Thymus (tissue), 11 donors: ENCODE data around the gene E2F7. TPM values are rescaled to one million over a fixed set of nuclear protein-coding genes. Genes with fewer than 3 reads are reported as not detected.

ENCODE experiments used
- DNase-seq, 9 donors: peaks; one replicate each; pipeline ENCODE4 v3.0.0-alpha.2; 2013; ENCODE audit warnings: low spot score in 9 of 9, low read depth in 6 of 9, missing footprints in 1 of 9
- H3K27ac ChIP-seq, 2 donors: one replicate each; pipeline ENCODE4 v1.5.1; 2013; ENCODE audit warnings: control low read depth in 1 of 2, low read depth in 1 of 2, low read length in 1 of 2, mild to moderate bottlenecking in 1 of 2, moderate library complexity in 1 of 2
- H3K27me3 ChIP-seq, 2 donors: one replicate each; pipeline ENCODE4 v1.5.1; 2013; ENCODE audit warnings: low read length in 1 of 2; ENCODE audit not compliant: control insufficient read depth in 2 of 2, insufficient read depth in 1 of 2
- H3K36me3 ChIP-seq, 2 donors: one replicate each; pipeline ENCODE4 v1.5.1; 2013; ENCODE audit warnings: low read length in 1 of 2, mild to moderate bottlenecking in 1 of 2, moderate library complexity in 1 of 2; ENCODE audit not compliant: control insufficient read depth in 2 of 2, insufficient read depth in 2 of 2
- H3K4me1 ChIP-seq, 2 donors: one replicate each; pipeline ENCODE4 v1.5.1; 2013; ENCODE audit warnings: low read length in 2 of 2; ENCODE audit not compliant: control insufficient read depth in 2 of 2, insufficient read depth in 2 of 2
- H3K4me3 ChIP-seq, 2 donors: one replicate each; pipeline ENCODE4 v1.5.1; 2013; ENCODE audit warnings: low read length in 2 of 2, control low read depth in 1 of 2, mild to moderate bottlenecking in 1 of 2
- H3K9me3 ChIP-seq, 2 donors: one replicate each; pipeline ENCODE4 v1.5.1; 2013; ENCODE audit warnings: low read length in 1 of 2, mild to moderate bottlenecking in 1 of 2; ENCODE audit not compliant: control insufficient read depth in 2 of 2, insufficient read depth in 1 of 2
- WGBS: extraction: QIAGEN DNeasy Blood & Tissue Kit; methylation state at CpG from one replicate; pipeline ENCODE4 v1.1.7; 2013; 5-methylcytosine and 5-hydroxymethylcytosine counted together
- polyA plus RNA-seq: library from polyadenylated mRNA; stranded (reverse); fragments of 200-250 nt; gene quantifications from one replicate; pipeline ENCODE4 v1.2.3, GENCODE V29; 2013
- total RNA-seq: library from RNA; stranded (reverse); fragments of 120-200 nt; gene quantifications from one replicate; pipeline ENCODE4 v1.2.4, GENCODE V29; 2013
- donor health status: healthy.

Gene E2F7
- total and polyA plus RNA-seq, 2 donors, result 0.80 to 4.4 TPM

- no peaks in the 10 kb centered on the region for H3K27me3 ChIP-seq
- H3K27ac ChIP-seq, result no peak overlapping the region
- no peaks in the 10 kb centered on the region for H3K36me3 ChIP-seq
- H3K4me3 ChIP-seq, result no peak overlapping the region
- DNase-seq, result no peak
- H3K4me1 ChIP-seq, result no peaks in the 10 kb centered on the region
- H3K9me3 ChIP-seq, result no peaks in the 10 kb centered on the region
- WGBS, result 70% methylated on average over 4 of the region's 4 CpGs
Measured at GRCh38 chr12:76998386-76998785, 67.0 kb downstream of the E2F7 start.

- Histone ChIP-seq H3K27ac (no peak overlapping the region), H3K36me3 (no peaks in the 10 kb centered on the region), H3K4me3 (no peak overlapping the region), H3K27me3 (no peaks in the 10 kb centered on the region), H3K9me3 (no peaks in the 10 kb centered on the region), H3K4me1 (no peaks in the 10 kb centered on the region)
- DNase-seq, result no peak
- WGBS, result 96% methylated on average over 4 of the region's 4 CpGs
Measured at GRCh38 chr12:76997011-76997780, 68.2 kb downstream of the E2F7 start.

- Histone ChIP-seq H3K27ac (no peak overlapping the region), H3K36me3 (no peaks in the 10 kb centered on the region), H3K27me3 (no peaks in the 10 kb centered on the region), H3K4me3 (no peak overlapping the region), H3K4me1 (no peaks in the 10 kb centered on the region), H3K9me3 (no peaks in the 10 kb centered on the region)
- 67% methylated on average over 1 of the region's 1 CpG for WGBS
- no peak for DNase-seq
Measured at GRCh38 chr12:76990716-76991115, 74.7 kb downstream of the E2F7 start.

GRCh38 chr12:76984566-76984965 is 80.8 kb downstream of the E2F7 start:
- Histone ChIP-seq H3K4me1 (no peaks in the 10 kb centered on the region), H3K27me3 (no peaks in the 10 kb centered on the region), H3K4me3 (no peak overlapping the region), H3K9me3 (peaks cover 2 to 12% of the 10 kb centered on the region in 2 donors), H3K27ac (no peak overlapping the region), H3K36me3 (no peaks in the 10 kb centered on the region)
- 96% methylated on average over 26 of the region's 26 CpGs for WGBS
- no peak for DNase-seq

DNA sequence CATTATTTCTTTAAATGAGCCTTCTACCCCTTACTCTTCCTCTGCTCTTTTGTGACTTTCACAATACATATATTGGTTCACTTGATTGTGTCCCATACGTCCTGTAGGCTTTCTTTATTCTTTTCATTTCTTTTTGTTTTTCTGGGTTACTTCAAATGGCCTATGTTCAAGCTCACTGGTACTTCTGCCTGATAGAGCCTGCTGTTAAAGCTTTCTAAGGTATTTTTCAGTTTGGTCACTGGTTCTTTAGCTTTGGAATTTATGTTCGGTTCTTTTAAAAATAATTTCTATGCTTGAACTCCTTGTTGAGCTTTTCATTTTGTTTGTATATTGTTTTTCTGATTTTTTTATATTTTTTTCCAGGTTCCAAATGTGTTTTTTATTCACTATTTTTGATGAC is 81.9 kb downstream of the E2F7 start:
- H3K4me1 ChIP-seq, result no peaks in the 10 kb centered on the region
- H3K4me3 ChIP-seq, result no peak overlapping the region
- no peaks in the 10 kb centered on the region for H3K36me3 ChIP-seq
- no peak overlapping the region for H3K27ac ChIP-seq
- WGBS, result 94% methylated on average over 2 of the region's 2 CpGs
- no peak for DNase-seq
- peaks cover 2 to 12% of the 10 kb centered on the region in 2 donors for H3K9me3 ChIP-seq
- H3K27me3 ChIP-seq, result no peaks in the 10 kb centered on the region

GRCh38 chr12:76980196-76980595 is 85.2 kb downstream of the E2F7 start:
- Histone ChIP-seq H3K4me1 (no peaks in the 10 kb centered on the region), H3K27ac (no peak overlapping the region), H3K4me3 (no peak overlapping the region), H3K27me3 (no peaks in the 10 kb centered on the region), H3K36me3 (no peaks in the 10 kb centered on the region), H3K9me3 (peaks cover 2 to 10% of the 10 kb centered on the region in 2 donors)
- DNase-seq, result no peak
- WGBS, result 96% methylated on average over 2 of the region's 2 CpGs

GRCh38 chr12:76976777-76977382 is 88.5 kb downstream of the E2F7 start:
- Histone ChIP-seq H3K4me1 (no peaks in the 10 kb centered on the region), H3K27me3 (no peaks in the 10 kb centered on the region)
- 92% methylated on average over 2 of the region's 2 CpGs for WGBS

More at GRCh38 chr12:76976777-76977382, 88.5 kb downstream of the E2F7 start:
- Histone ChIP-seq H3K27ac (no peak overlapping the region), H3K36me3 (no peaks in the 10 kb centered on the region), H3K9me3 (no peaks in the 10 kb centered on the region), H3K4me3 (no peak overlapping the region)
- DNase-seq, result no peak

Other genes with a start within 250 kb of the E2F7 start
- gene CSRP2, start 186.6 kb downstream of the E2F7 start, total RNA-seq, result 51.8 TPM
- 91.8 TPM for gene CSRP2, start 186.6 kb downstream of the E2F7 start, polyA plus RNA-seq